Muscle of leg (tissue), 11 donors: Measurements from ENCODE around the gene FARP1. TPM values are rescaled to one million over a fixed set of nuclear protein-coding genes. Genes with fewer than 3 reads are reported as not detected.

Experiments used
- DNase-seq: peaks from one replicate; pipeline ENCODE4 v3.0.0; 2013
- H3K27ac ChIP-seq: one replicate; pipeline ENCODE4 v1.5.1; 2013; ENCODE audit warnings: mild to moderate bottlenecking, low read length, control low read depth
- H3K27me3 ChIP-seq: one replicate; pipeline ENCODE4 v1.6.1; 2013; ENCODE audit warnings: low read length; ENCODE audit not compliant: control insufficient read depth, insufficient read depth
- H3K36me3 ChIP-seq: one replicate; pipeline ENCODE4 v1.6.1; 2013; ENCODE audit warnings: low read length; ENCODE audit not compliant: control insufficient read depth, insufficient read depth
- H3K4me1 ChIP-seq: one replicate; pipeline ENCODE4 v1.6.1; 2013; ENCODE audit warnings: low read length; ENCODE audit not compliant: control insufficient read depth, insufficient read depth
- H3K4me3 ChIP-seq: one replicate; pipeline ENCODE4 v1.5.1; 2013; ENCODE audit warnings: low read length, control low read depth
- H3K9me3 ChIP-seq: replicated peaks from 2 replicates; pipeline ENCODE4 v1.6.1; 2013; ENCODE audit warnings: low read depth, low read length; ENCODE audit not compliant: control insufficient read depth
- WGBS: methylation state at CpG from one replicate; pipeline ENCODE4 v1.1.5; 2013; ENCODE audit warnings: missing lambda C conversion rate; ENCODE audit not compliant: insufficient coverage; 5-methylcytosine and 5-hydroxymethylcytosine counted together
- polyA plus RNA-seq, 8 donors: library from polyadenylated mRNA; unstranded; fragments of 120-200 nt; gene quantifications; one replicate each; pipeline versions ENCODE4 v1.2.1 to v1.2.3, GENCODE V29; 2013; ENCODE audit warnings: inconsistent platforms in 1 of 8, low replicate concordance in 1 of 8; ENCODE audit not compliant: insufficient read length in 8 of 8, insufficient read depth in 1 of 8
- total RNA-seq: library from RNA; stranded (reverse); fragments of 120-200 nt; gene quantifications from one replicate; pipeline ENCODE4 v1.2.4, GENCODE V29; 2013

Gene FARP1
- total and polyA plus RNA-seq, 9 donors, result 37.8 to 90.7 (median 74.3) TPM

DNA sequence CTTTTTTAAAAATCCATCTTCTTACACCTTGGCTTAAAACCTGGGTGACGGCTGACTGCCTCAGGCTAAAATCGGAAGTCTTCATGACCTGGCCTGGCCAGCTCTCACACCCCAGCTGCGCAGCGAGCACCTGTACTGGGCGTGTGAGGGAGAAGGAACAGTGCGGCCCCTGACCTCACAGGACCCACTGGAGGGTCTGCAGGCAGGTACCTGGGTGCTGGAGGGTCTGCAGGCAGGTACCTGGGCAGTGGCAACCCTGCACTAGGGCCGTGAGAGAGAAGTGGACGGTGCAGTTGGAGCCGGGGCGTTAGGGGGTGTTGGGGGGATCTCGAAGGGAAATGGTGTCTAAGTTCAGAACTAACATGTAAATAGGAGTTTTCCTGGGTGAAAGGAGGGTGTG lies 289.7 kb downstream of the FARP1 start:
- Histone ChIP-seq H3K4me3 (no peak overlapping the region), H3K27ac (no peak overlapping the region), H3K27me3 (no peaks in the 10 kb centered on the region), H3K36me3 (peaks cover 34% of the 10 kb centered on the region), H3K4me1 (peaks cover 9% of the 10 kb centered on the region), H3K9me3 (no peaks in the 10 kb centered on the region)
- 92% methylated on average over 11 of the region's 11 CpGs for WGBS
- no peak for DNase-seq

DNA sequence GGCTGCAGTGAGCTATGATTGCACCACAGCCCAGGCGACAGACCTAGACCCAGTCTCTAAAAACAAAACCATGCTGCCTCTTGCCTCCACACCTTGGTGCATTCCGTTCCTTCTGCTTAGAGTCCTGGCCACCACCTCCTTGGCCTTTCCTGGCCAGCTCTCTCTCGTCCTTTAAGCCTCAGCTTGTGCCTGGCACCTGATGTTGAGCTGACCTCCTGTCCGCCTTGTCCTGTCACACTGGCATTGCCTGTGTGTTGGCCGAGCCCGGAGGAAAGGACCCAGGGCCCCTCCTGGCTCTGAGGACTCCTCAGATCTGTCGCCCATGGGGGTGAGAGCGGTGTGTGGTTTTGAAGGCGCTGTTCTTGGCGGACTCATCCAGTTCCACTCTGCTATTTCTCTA lies 290.8 kb downstream of the FARP1 start:
- H3K36me3 ChIP-seq, result peaks cover 32% of the 10 kb centered on the region
- WGBS, result 96% methylated on average over 3 of the region's 10 CpGs
- no peaks in the 10 kb centered on the region for H3K27me3 ChIP-seq
- DNase-seq, result no peak
- no peak overlapping the region for H3K4me3 ChIP-seq
- H3K27ac ChIP-seq, result no peak overlapping the region
- no peaks in the 10 kb centered on the region for H3K9me3 ChIP-seq
- H3K4me1 ChIP-seq, result peaks cover under 1% of the 10 kb centered on the region

DNA sequence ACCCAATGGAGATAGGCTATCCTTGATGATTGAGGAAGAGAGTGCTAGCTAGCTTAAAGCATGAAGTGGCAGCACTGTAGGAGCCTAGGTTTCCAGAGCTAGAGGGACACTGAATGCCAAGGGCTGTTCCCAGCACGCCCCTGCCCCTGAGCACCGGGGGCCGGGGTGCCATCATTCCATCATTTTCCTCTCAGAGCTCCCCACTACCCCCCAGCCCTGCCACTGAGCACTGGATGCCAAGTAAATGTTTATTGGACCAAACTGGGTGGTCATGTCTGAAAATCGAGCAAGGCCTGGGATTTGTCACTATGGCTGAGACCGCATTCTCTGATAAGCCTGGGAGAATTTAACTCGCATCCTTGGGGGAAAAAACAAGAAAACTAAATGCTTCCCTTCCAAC lies 291.2 kb downstream of the FARP1 start:
- Histone ChIP-seq H3K4me3 (no peak overlapping the region), H3K27me3 (no peaks in the 10 kb centered on the region), H3K36me3 (peaks cover 30% of the 10 kb centered on the region), H3K27ac (no peak overlapping the region), H3K9me3 (no peaks in the 10 kb centered on the region), H3K4me1 (no peaks in the 10 kb centered on the region)
- DNase-seq, result no peak
- 71% methylated on average over 1 of the region's 6 CpGs for WGBS

DNA sequence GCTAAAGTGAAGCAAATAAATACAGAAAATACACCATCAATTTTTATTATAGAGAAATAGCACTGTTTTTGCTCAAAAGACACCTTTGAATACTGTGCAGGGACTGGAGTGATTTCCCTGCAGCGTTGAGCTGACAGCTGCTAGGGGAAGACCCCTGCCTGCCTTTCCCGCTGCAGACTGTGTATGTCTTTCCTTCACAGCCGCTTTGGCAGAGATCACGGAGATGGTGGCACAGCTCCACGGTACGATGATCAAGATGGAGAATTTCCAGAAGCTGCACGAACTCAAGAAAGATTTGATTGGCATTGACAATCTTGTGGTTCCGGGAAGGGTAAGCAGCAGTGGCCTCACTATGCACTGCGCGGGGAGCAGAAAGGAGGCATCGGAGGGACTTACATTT lies 292.5 kb downstream of the FARP1 start:
- no peak overlapping the region for H3K4me3 ChIP-seq
- H3K27me3 ChIP-seq, result no peaks in the 10 kb centered on the region
- no peak overlapping the region for H3K27ac ChIP-seq
- 59% methylated on average over 7 of the region's 11 CpGs for WGBS
- DNase-seq, result no peak
- no peaks in the 10 kb centered on the region for H3K4me1 ChIP-seq
- no peaks in the 10 kb centered on the region for H3K9me3 ChIP-seq
- peaks cover 40% of the 10 kb centered on the region for H3K36me3 ChIP-seq

GRCh38 chr13:98436233-98436910 lies 293.5 kb downstream of the FARP1 start:
- Histone ChIP-seq H3K9me3 (no peaks in the 10 kb centered on the region), H3K4me3 (no peak overlapping the region), H3K27ac (no peak overlapping the region), H3K36me3 (peaks cover 46% of the 10 kb centered on the region), H3K27me3 (no peaks in the 10 kb centered on the region), H3K4me1 (no peaks in the 10 kb centered on the region)
- 64% methylated on average over 9 of the region's 12 CpGs for WGBS
- no peak for DNase-seq

GRCh38 chr13:98438246-98439125 lies 295.6 kb downstream of the FARP1 start:
- Histone ChIP-seq H3K36me3 (peaks cover 44% of the 10 kb centered on the region), H3K27me3 (no peaks in the 10 kb centered on the region), H3K4me3 (no peak overlapping the region), H3K27ac (no peak overlapping the region), H3K9me3 (no peaks in the 10 kb centered on the region), H3K4me1 (peaks cover 5% of the 10 kb centered on the region)
- WGBS, result 92% methylated on average over 24 of the region's 27 CpGs
- no peak for DNase-seq

DNA sequence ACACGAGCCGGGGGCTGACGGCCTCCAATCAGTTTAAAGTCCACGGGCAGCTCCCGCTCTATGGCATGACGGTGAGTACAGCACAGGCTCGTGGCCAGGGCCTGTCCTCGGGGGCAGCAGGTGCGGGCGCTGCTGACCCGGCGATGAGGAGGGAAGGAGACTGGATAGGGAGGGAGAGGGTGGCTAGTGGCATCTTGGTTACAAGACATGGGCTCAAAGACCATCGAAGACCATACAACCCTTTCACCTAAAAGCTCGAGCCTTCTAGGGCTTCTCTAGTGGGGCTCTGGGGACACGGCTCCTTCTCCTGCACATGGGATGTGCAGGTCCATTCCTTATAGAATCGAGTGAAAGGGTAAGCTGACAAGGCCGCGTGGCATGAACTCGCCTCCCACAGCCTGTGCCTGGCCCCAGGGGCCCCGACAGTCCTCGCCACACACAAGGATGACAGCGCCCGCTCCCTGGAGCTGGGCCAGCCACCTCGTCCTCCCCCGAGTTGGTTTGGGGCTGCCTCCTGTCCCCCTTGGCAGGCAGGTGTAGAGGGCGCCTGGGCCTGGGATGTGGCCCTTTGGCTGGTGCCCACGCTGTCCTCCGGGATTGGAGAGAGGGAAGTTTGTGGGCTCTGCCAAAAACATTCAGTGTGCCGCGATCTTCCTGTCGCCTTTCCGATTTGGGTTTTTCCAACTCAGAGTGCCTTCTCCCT lies 296.4 kb downstream of the FARP1 start:
- H3K27ac ChIP-seq, result no peak overlapping the region
- WGBS, result 94% methylated on average over 26 of the region's 32 CpGs
- H3K9me3 ChIP-seq, result no peaks in the 10 kb centered on the region
- no peak overlapping the region for H3K4me3 ChIP-seq
- DNase-seq, result no peak
- no peaks in the 10 kb centered on the region for H3K27me3 ChIP-seq
- H3K4me1 ChIP-seq, result peaks cover 5% of the 10 kb centered on the region
- peaks cover 47% of the 10 kb centered on the region for H3K36me3 ChIP-seq

- no peak overlapping the region for H3K4me3 ChIP-seq
- no peak overlapping the region for H3K27ac ChIP-seq
- peaks cover 49% of the 10 kb centered on the region for H3K36me3 ChIP-seq
- no peaks in the 10 kb centered on the region for H3K27me3 ChIP-seq
- no peaks in the 10 kb centered on the region for H3K9me3 ChIP-seq
- DNase-seq, result no peak
- 90% methylated on average over 14 of the region's 16 CpGs for WGBS
- peaks cover 5% of the 10 kb centered on the region for H3K4me1 ChIP-seq
Observed at GRCh38 chr13:98439896-98440295, 297.0 kb downstream of the FARP1 start.

- 91% methylated on average over 25 of the region's 25 CpGs for WGBS
- H3K27me3 ChIP-seq, result no peaks in the 10 kb centered on the region
- no peak overlapping the region for H3K4me3 ChIP-seq
- H3K27ac ChIP-seq, result no peak overlapping the region
- H3K4me1 ChIP-seq, result peaks cover 7% of the 10 kb centered on the region
- no peak for DNase-seq
- H3K36me3 ChIP-seq, result peaks cover 49% of the 10 kb centered on the region
- H3K9me3 ChIP-seq, result no peaks in the 10 kb centered on the region
Observed at GRCh38 chr13:98440390-98441055, 297.6 kb downstream of the FARP1 start.
